ENCODE measurements around the gene ATF2. TPM values are rescaled to one million over a fixed set of nuclear protein-coding genes. Genes with fewer than 3 reads are reported as not detected.

ATF2 gene
- total and polyA plus RNA-seq, 2 of the 8 experiments (the other 6 are each of a cell fraction or from before 2014, with no cell fraction given), result 31.2 to 46.5 TPM

DNA sequence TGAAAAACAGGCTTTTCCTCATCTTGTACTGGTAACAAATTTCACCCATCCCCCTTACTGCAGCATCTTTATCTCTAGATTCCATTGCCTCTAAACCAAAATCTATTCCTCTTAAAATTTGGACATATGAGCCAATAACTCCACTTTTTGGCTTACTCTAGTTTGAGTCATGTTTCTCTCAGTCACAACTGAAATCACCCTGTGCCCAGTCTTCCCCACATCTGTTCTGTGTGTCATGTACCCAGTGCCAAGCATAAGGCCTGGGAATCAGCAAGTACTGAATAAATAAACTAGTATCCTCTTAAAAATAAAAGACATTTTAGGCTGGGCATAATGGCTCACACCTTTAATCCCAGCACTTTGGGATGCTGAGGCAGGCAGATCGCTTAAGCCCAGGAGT, 142.1 kb downstream of the ATF2 start:
- no peak overlapping the region for H2BK120ac ChIP-seq (replicated peaks; ENCODE audit: low read depth, low read length)
- H3K4ac ChIP-seq (replicated peaks; ENCODE audit: insufficient read length, low read depth, low read length), result no peak overlapping the region
- no peaks in the 10 kb centered on the region for H3K36me3 ChIP-seq (ENCODE audit: control insufficient read depth in 2 of 4, insufficient read depth in 4 of 4, low read length in 3 of 4)
- CTCF ChIA-PET (ENCODE audit: partially characterized antibody), result interaction anchor here (0.7 kb wide), 1 partner anchor 329 kb away, joined by 4 read pairs; no protein-coding TSS in a partner anchor
- H3K9ac ChIP-seq (replicated peaks in 1 of 4; ENCODE audit: extremely low read depth in 1 of 4, low read depth in 3 of 4, low read length in 3 of 4), result no peak overlapping the region
- no peaks in the 10 kb centered on the region for H3K23me2 ChIP-seq (ENCODE audit: low read depth, low read length)
- H3K4me2 ChIP-seq (ENCODE audit: insufficient read depth in 1 of 2, low read depth in 2 of 2, low read length in 2 of 2), result no peak overlapping the region
- WGBS, 2 experiments (ENCODE audit: extremely low coverage in 1 of 2, insufficient coverage in 1 of 2, insufficient read length in 1 of 2, insufficient replicate concordance in 2 of 2, low coverage in 1 of 2, low lambda C conversion rate in 2 of 2, missing lambda C conversion rate in 1 of 2), result 94% methylated on average over 1 of the region's 1 CpG; no CpG with 5 or more reads in 1 of the 2 experiments
- no peak overlapping the region for H3K18ac ChIP-seq (ENCODE audit: extremely low read depth, low read length)
- no peak overlapping the region for H3K56ac ChIP-seq (replicated peaks; ENCODE audit: insufficient read length, low read depth, low read length)
- no peaks in the 10 kb centered on the region; a peak in 1 of 4 replicates for H3K9me3 ChIP-seq (ENCODE audit: insufficient read depth in 2 of 2, low read depth in 1 of 2, low read length in 1 of 2)
- TF ChIP-seq KDM5A (IDR thresholded peaks at IDR 0.05; ENCODE audit: low read length) (no peak), TCF12 (IDR thresholded peaks at IDR 0.05; ENCODE audit: low read depth, low read length) (no peak), NANOG (IDR thresholded peaks at IDR 0.05; ENCODE audit: insufficient read depth, low read depth, low read length, poor library complexity, severe bottlenecking) (no peak), KDM1A (IDR thresholded peaks at IDR 0.05; ENCODE audit: borderline replicate concordance, low read length) (no peak), SIX5 (IDR thresholded peaks at IDR 0.05; ENCODE audit: low read depth, low read length) (no peak), RXRA (IDR thresholded peaks at IDR 0.05; ENCODE audit: insufficient read depth, low read depth, low read length) (no peak), GTF2F1 (IDR thresholded peaks at IDR 0.05; ENCODE audit: borderline replicate concordance, low read depth, low read length) (no peak)
- H2AK5ac ChIP-seq (ENCODE audit: low read depth, low read length), result no peak overlapping the region
- H2BK5ac ChIP-seq (ENCODE audit: low read depth, low read length), result no peak overlapping the region
- H4K8ac ChIP-seq (ENCODE audit: extremely low read depth, insufficient read depth, low read length), result no peak overlapping the region
- no peak overlapping the region for H3K4me3 ChIP-seq (ENCODE audit: extremely low read depth in 1 of 4, insufficient read depth in 2 of 4, low read depth in 3 of 4, low read length in 4 of 4)
- no peaks in the 10 kb centered on the region for H4K20me1 ChIP-seq (replicated peaks in 1 of 2; ENCODE audit: control insufficient read depth in 1 of 2, insufficient read depth in 2 of 2, low read length in 2 of 2)
- H3K27me3 ChIP-seq (replicated peaks in 1 of 4; ENCODE audit: control insufficient read depth in 3 of 4, extremely low read depth in 1 of 4, insufficient read depth in 3 of 4, low read length in 3 of 4), result no peaks in the 10 kb centered on the region
- H2BK12ac ChIP-seq (ENCODE audit: low read depth, low read length), result no peak overlapping the region
- DNase-seq (ENCODE audit: low read depth in 1 of 2, low spot score in 2 of 2) (no peak), FAIRE-seq (no peak)
- H4K5ac ChIP-seq (ENCODE audit: insufficient read length, low read depth, low read length), result no peak overlapping the region
- no peak overlapping the region for H3K14ac ChIP-seq (ENCODE audit: insufficient read length)
- no peaks in the 10 kb centered on the region; a peak in 1 of 7 replicates for H3K4me1 ChIP-seq (replicated peaks in 1 of 4; ENCODE audit: control insufficient read depth in 3 of 4, insufficient read depth in 4 of 4, low read length in 3 of 4)
- no peaks in the 10 kb centered on the region for H3K79me1 ChIP-seq (ENCODE audit: low read depth, low read length)
- no peaks in the 10 kb centered on the region for H3K79me2 ChIP-seq (ENCODE audit: control insufficient read depth in 1 of 2, insufficient read depth in 2 of 2, low read length in 2 of 2)
- H2BK20ac ChIP-seq (ENCODE audit: low read length), result no peak overlapping the region
- POLR2A ChIA-PET (ENCODE audit: partially characterized antibody), result interaction anchor here (0.7 kb wide), 1 partner anchor 264 kb away, joined by 5 read pairs; no protein-coding TSS in a partner anchor
- H2AFZ ChIP-seq (ENCODE audit: low read length), result no peak overlapping the region
- H3K23ac ChIP-seq (ENCODE audit: insufficient read length), result no peak overlapping the region
- H3K27ac ChIP-seq (ENCODE audit: low read depth, low read length), result no peak overlapping the region
- H4K91ac ChIP-seq (replicated peaks; ENCODE audit: insufficient read length, low read length), result no peak overlapping the region
- no peak overlapping the region for H2BK15ac ChIP-seq (ENCODE audit: low read length)
